ENCODE data around the gene GNB2.

The GNB2 gene

GRCh38 chr7:100682228-100682741 lies 8.7 kb downstream of the GNB2 start:
- no peak for DNase-seq

- DNase-seq, result no peak
Measured at GRCh38 chr7:100682991-100683658, 9.6 kb downstream of the GNB2 start.

GRCh38 chr7:100683659-100684533 lies 10.4 kb downstream of the GNB2 start:
- DNase-seq, result no peak

GRCh38 chr7:100684534-100685042 lies 11.0 kb downstream of the GNB2 start:
- no peak for DNase-seq

- DNase-seq, result no peak
Measured at GRCh38 chr7:100685049-100685605, 11.6 kb downstream of the GNB2 start.

- DNase-seq, result no peak
Measured at GRCh38 chr7:100685631-100686145, 12.1 kb downstream of the GNB2 start.

GRCh38 chr7:100686201-100686821 lies 12.8 kb downstream of the GNB2 start:
- no peak for DNase-seq

GRCh38 chr7:100686822-100687211 lies 13.3 kb downstream of the GNB2 start:
- no peak for DNase-seq

- DNase-seq, result no peak
Measured at GRCh38 chr7:100687261-100687660, 13.7 kb downstream of the GNB2 start.

GRCh38 chr7:100687751-100688300 lies 14.3 kb downstream of the GNB2 start:
- DNase-seq, result no peak

- DNase-seq, result no peak
Measured at GRCh38 chr7:100688326-100688860, 14.9 kb downstream of the GNB2 start.

- no peak for DNase-seq
Measured at GRCh38 chr7:100689230-100690135, 15.9 kb downstream of the GNB2 start.

- peak; percentile 45 to 61 for DNase-seq
Measured at GRCh38 chr7:100691676-100692577, 18.4 kb downstream of the GNB2 start.

- DNase-seq, result no peak
Measured at GRCh38 chr7:100692578-100692961, 19.0 kb downstream of the GNB2 start.

GRCh38 chr7:100693312-100694097 lies 20.0 kb downstream of the GNB2 start:
- DNase-seq, result no peak

GRCh38 chr7:100694098-100694745 lies 20.7 kb downstream of the GNB2 start, which contains the start of gene GIGYF1:
TSS of gene GIGYF1 (minus strand) at chr7:100694250. CDS start at chr7:100688238, 6,012 bp downstream.
- peak; percentile 21 to 61 for DNase-seq

GRCh38 chr7:100696123-100696521 lies 22.6 kb downstream of the GNB2 start:
- DNase-seq, result no peak

GRCh38 chr7:100699018-100699417 lies 25.5 kb downstream of the GNB2 start:
- DNase-seq, result no peak
